OCI-LY3 (cell line): ENCODE results near the gene PGA5.

Source experiments
- H2AFZ ChIP-seq: fragments of 200-600, 300-600 bp; shearing (Covaris generic); 2 replicates; pipeline ENCODE4 v1.6.0; 2014; ENCODE audit warnings: antibody characterized with exemption, low read depth, low read length
- H3K27ac ChIP-seq: fragments of 200-600, 300-600 bp; sonication (generic); 2 replicates; pipeline ENCODE4 v1.5.1; 2014; ENCODE audit warnings: mild to moderate bottlenecking, low read length, moderate library complexity, mixed read lengths
- H3K27me3 ChIP-seq: fragments of 200-600, 300-600 bp; sonication (generic); 2 replicates; pipeline ENCODE4 v1.6.1; 2014; ENCODE audit warnings: low read depth, low read length, mixed read lengths
- H3K36me3 ChIP-seq: fragments of 200-600, 300-600 bp; sonication (generic); replicated peaks from 2 replicates; pipeline ENCODE3; 2014; ENCODE audit warnings: low read depth, low read length, mixed read lengths
- H3K4me1 ChIP-seq: fragments of 300-600, 200-600 bp; sonication (generic); 2 replicates; pipeline ENCODE4 v1.6.1; 2014; ENCODE audit warnings: low read length, mixed read lengths
- H3K4me2 ChIP-seq: fragments of 200-600, 300-600 bp; sonication (generic); 2 replicates; pipeline ENCODE4 v1.6.1; 2014; ENCODE audit warnings: low read length, mixed read lengths
- H3K4me3 ChIP-seq: fragments of 300-600, 200-600 bp; sonication (generic); 2 replicates; pipeline ENCODE4 v1.5.1; 2014; ENCODE audit warnings: antibody characterized with exemption, mild to moderate bottlenecking, low read length, moderate library complexity
- H3K79me2 ChIP-seq: fragments of 300-600, 200-600 bp; shearing (Covaris generic); 2 replicates; pipeline ENCODE4 v1.6.1; 2014; ENCODE audit warnings: mild to moderate bottlenecking, low read length, mixed read lengths
- H3K9ac ChIP-seq: fragments of 300-600, 200-600 bp; shearing (Covaris generic); 2 replicates; pipeline ENCODE4 v1.6.0; 2014; ENCODE audit warnings: mild to moderate bottlenecking, low read length, moderate library complexity
- H3K9me3 ChIP-seq: fragments of 200-600, 300-600 bp; shearing (Covaris generic); 2 replicates; pipeline ENCODE4 v1.6.1; 2014; ENCODE audit warnings: low read length, mixed read lengths; ENCODE audit not compliant: insufficient read depth
- H4K20me1 ChIP-seq: fragments of 200-600, 300-600 bp; sonication (generic); 2 replicates; pipeline ENCODE4 v1.6.1; 2016; ENCODE audit warnings: low read length, mixed read lengths; ENCODE audit not compliant: insufficient read depth
- CTCF ChIP-seq: fragments of 200-600, 300-600 bp; sonication (generic); IDR thresholded peaks from 2 replicates; pipeline ENCODE4 v1.5.1; 2014; ENCODE audit warnings: antibody characterized with exemption, low read length, low read depth
- EZH2phosphoT487 ChIP-seq: fragments of 200-600 bp; shearing (Covaris generic); IDR thresholded peaks from 2 replicates; pipeline ENCODE4 v1.6.1; 2018; ENCODE audit warnings: antibody characterized with exemption, mixed run types, low read depth

Gene PGA5

DNA sequence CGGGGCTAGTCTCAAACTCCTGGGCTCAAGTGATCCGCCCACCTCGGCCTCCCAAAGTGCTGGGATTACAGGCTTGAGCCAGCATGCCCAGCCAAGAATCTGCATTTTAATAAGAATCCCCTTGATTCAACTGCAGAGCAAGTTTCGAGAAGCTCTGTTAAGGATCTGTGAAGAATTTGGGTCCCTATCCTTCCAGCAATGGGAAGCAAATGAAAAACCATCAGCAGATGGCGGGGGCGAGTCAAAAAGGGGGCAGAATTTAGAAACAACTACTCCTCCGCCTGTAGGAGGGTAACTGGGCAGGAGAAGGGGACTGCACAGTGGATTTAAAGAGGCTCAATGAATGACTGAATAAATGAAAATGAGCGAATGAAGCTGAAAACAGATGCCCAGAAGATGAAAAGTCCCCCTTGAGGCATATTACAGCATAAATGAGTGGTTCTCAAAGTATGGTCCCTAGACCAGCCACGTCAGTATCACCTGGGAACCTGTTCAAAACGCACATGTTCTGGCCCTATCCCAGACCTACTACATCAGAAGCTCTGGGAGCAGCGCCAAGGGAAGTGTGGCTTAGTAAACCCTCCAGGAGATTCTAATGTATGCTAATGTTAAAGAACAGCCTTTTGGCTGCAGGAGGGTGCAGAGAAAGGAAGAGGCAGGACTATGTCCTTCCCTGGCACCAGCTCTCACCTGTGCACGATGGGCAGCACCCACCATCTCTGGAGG is 39.1 kb downstream of the PGA5 start:
- H3K9ac ChIP-seq = no peak overlapping the region
- H3K36me3 ChIP-seq = peaks cover 14% of the 10 kb centered on the region
- H3K27me3 ChIP-seq = no peaks in the 10 kb centered on the region
- H3K79me2 ChIP-seq = no peaks in the 10 kb centered on the region
- H4K20me1 ChIP-seq = no peaks in the 10 kb centered on the region
- H3K4me2 ChIP-seq = no peak overlapping the region
- H3K9me3 ChIP-seq = no peaks in the 10 kb centered on the region
- no peaks in the 10 kb centered on the region for H3K4me1 ChIP-seq
- TF ChIP-seq CTCF (no peak), EZH2phosphoT487 (no peak)
- no peak overlapping the region for H2AFZ ChIP-seq
- no peak overlapping the region for H3K27ac ChIP-seq
- no peak overlapping the region for H3K4me3 ChIP-seq

DNA sequence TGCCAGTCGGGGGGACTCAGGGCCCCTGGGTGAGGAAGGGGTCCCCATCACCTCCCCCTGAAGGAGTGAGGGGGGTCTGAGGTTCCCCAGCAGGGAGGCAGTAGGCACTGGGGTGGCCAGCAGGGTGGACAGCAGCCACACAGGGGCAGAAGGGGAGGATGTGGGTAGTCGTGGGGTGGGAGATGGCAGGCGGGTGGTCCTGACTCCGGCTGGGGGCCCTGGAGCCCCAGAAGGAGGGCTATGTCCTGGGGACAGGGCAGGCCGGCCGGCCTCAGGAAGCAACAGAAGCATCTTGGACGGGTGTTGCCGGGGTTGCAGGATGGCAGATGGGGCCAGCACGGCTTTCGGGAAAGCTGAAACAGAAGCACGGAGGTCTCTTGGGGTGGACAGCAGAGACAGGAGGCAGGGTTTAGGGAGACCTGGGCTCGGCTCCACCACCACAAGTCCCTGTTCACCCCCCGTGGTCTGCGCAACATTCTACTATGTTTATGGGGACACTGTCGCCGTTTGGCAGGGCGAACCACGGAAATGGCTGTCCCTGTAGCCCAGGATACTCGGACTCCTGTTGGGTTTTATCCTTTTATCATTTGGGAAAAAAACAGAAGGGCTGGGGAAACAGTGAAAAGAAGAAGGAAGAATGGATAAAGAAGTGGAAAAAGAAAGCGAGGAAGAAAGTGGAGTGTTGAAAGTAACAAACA is 40.1 kb downstream of the PGA5 start:
- H4K20me1 ChIP-seq = no peaks in the 10 kb centered on the region
- H3K4me1 ChIP-seq = no peaks in the 10 kb centered on the region
- H3K27ac ChIP-seq = no peak overlapping the region
- TF ChIP-seq EZH2phosphoT487 (no peak), CTCF (no peak)
- H3K9ac ChIP-seq = no peak overlapping the region
- H2AFZ ChIP-seq = no peak overlapping the region
- no peak overlapping the region for H3K4me2 ChIP-seq
- peaks cover 18% of the 10 kb centered on the region for H3K36me3 ChIP-seq
- no peaks in the 10 kb centered on the region for H3K79me2 ChIP-seq
- H3K9me3 ChIP-seq = no peaks in the 10 kb centered on the region
- H3K27me3 ChIP-seq = no peaks in the 10 kb centered on the region
- no peak overlapping the region for H3K4me3 ChIP-seq

GRCh38 chr11:61281581-61282250 is 40.7 kb downstream of the PGA5 start:
- Histone ChIP-seq H3K4me1 (no peaks in the 10 kb centered on the region), H3K9me3 (no peaks in the 10 kb centered on the region), H3K27ac (no peak overlapping the region), H4K20me1 (no peaks in the 10 kb centered on the region), H3K27me3 (no peaks in the 10 kb centered on the region), H2AFZ (no peak overlapping the region), H3K79me2 (no peaks in the 10 kb centered on the region), H3K36me3 (peaks cover 21% of the 10 kb centered on the region), H3K4me2 (no peak overlapping the region), H3K4me3 (no peak overlapping the region), H3K9ac (no peak overlapping the region)
- TF ChIP-seq CTCF (no peak), EZH2phosphoT487 (no peak)

GRCh38 chr11:61283613-61284012 is 42.6 kb downstream of the PGA5 start:
- no peak overlapping the region for H3K27ac ChIP-seq
- no peaks in the 10 kb centered on the region for H3K9me3 ChIP-seq
- H3K4me2 ChIP-seq = no peak overlapping the region
- no peaks in the 10 kb centered on the region for H3K79me2 ChIP-seq
- H3K4me3 ChIP-seq = no peak overlapping the region
- no peak overlapping the region for H3K9ac ChIP-seq
- no peaks in the 10 kb centered on the region for H4K20me1 ChIP-seq
- H3K27me3 ChIP-seq = no peaks in the 10 kb centered on the region
- peaks cover 21% of the 10 kb centered on the region for H3K36me3 ChIP-seq
- no peaks in the 10 kb centered on the region for H3K4me1 ChIP-seq
- no peak overlapping the region for H2AFZ ChIP-seq
- TF ChIP-seq EZH2phosphoT487 (no peak), CTCF (no peak)
